HepG2 (cell line): ENCODE measurements around the gene STPG4. TPM values are rescaled to one million over a fixed set of nuclear protein-coding genes. Genes with fewer than 3 reads are reported as not detected.

Experiments used
- CHD2 ChIP-seq: IDR thresholded peaks from 2 replicates; pipeline ENCODE4 v1.6.1; 2011; ENCODE audit warnings: low read depth, low read length, improper control_type of control experiment
- GFI1 ChIP-seq: sonication (generic); formaldehyde crosslinking; IDR thresholded peaks from 2 replicates; pipeline ENCODE4 v1.5.0; 2020; ENCODE audit warnings: missing genetic modification reagents, mild to moderate bottlenecking, borderline replicate concordance
- GZF1 ChIP-seq: sonication (generic); formaldehyde crosslinking; IDR thresholded peaks from 2 replicates; pipeline ENCODE4 v1.5.1; 2020; ENCODE audit warnings: mild to moderate bottlenecking, missing genetic modification reagents
- HHEX ChIP-seq: IDR thresholded peaks from 2 replicates; pipeline ENCODE4 v1.6.1; 2016; ENCODE audit warnings: control low read depth
- HOXA3 ChIP-seq: sonication (generic); formaldehyde crosslinking; IDR thresholded peaks from 2 replicates; pipeline ENCODE4 v1.5.0; 2020; ENCODE audit warnings: missing genetic modification reagents
- HOXD1 ChIP-seq: sonication (generic); formaldehyde crosslinking; IDR thresholded peaks from 2 replicates; pipeline ENCODE4 v1.5.0; 2020; ENCODE audit warnings: missing genetic modification reagents
- IKZF1 ChIP-seq: fragments of 450-650 bp; IDR thresholded peaks from 2 replicates; pipeline ENCODE4 v1.7.1; 2016
- MIER3 ChIP-seq: IDR thresholded peaks from 2 replicates; pipeline ENCODE4 v1.6.1; 2016; ENCODE audit warnings: missing compliant biosample characterization, borderline replicate concordance
- MXD3 ChIP-seq: IDR thresholded peaks from 2 replicates; pipeline ENCODE4 v1.6.1; 2016; ENCODE audit warnings: mild to moderate bottlenecking, missing biosample characterization, missing genetic modification reagents
- RBM39 ChIP-seq: fragments of 200-400 bp; formaldehyde crosslinking; IDR thresholded peaks from one replicate; pipeline ENCODE4 v1.6.1; 2018; ENCODE audit warnings: antibody characterized with exemption, mild to moderate bottlenecking, low read depth, low read length; ENCODE audit not compliant: poor library complexity, severe bottlenecking
- RCOR2 ChIP-seq: IDR thresholded peaks from 2 replicates; pipeline ENCODE4 v1.6.1; 2016; ENCODE audit warnings: missing biosample characterization, missing genetic modification reagents
- SKIL ChIP-seq: sonication (generic); formaldehyde crosslinking; IDR thresholded peaks from 2 replicates; pipeline ENCODE4 v1.8.0; 2022; ENCODE audit warnings: missing genetic modification reagents, mild to moderate bottlenecking, moderate library complexity, borderline replicate concordance
- SNRNP70 ChIP-seq: fragments of 200-400 bp; formaldehyde crosslinking; IDR thresholded peaks from 2 replicates; pipeline ENCODE4 v1.6.1; 2017; ENCODE audit warnings: mild to moderate bottlenecking, low read depth, low read length, moderate library complexity
- STAG1 ChIP-seq: sonication (generic); formaldehyde crosslinking; IDR thresholded peaks from 2 replicates; pipeline ENCODE4 v1.4.0; 2020; ENCODE audit warnings: missing genetic modification reagents
- TGIF2 ChIP-seq: IDR thresholded peaks from 2 replicates; pipeline ENCODE4 v1.6.1; 2016; ENCODE audit warnings: control low read depth, missing compliant biosample characterization
- ZBTB38 ChIP-seq: sonication (generic); formaldehyde crosslinking; IDR thresholded peaks from 2 replicates; pipeline ENCODE4 v1.5.1; 2020; ENCODE audit warnings: mild to moderate bottlenecking, missing genetic modification reagents
- ZMYM3 ChIP-seq: sonication (generic); formaldehyde crosslinking; IDR thresholded peaks from 2 replicates; pipeline ENCODE4 v1.5.1; 2020; ENCODE audit warnings: mild to moderate bottlenecking, missing genetic modification reagents
- ZNF501 ChIP-seq: sonication (generic); formaldehyde crosslinking; IDR thresholded peaks from 2 replicates; pipeline ENCODE4 v1.5.1; 2020; ENCODE audit warnings: mild to moderate bottlenecking, moderate library complexity, missing genetic modification reagents
- polyA plus RNA-seq, 8 experiments: library from polyadenylated mRNA; depleted of rRNA in 3 of 8; stranded (reverse) in 7 of 8; unstranded in 1 of 8; fragments of >200 nt; fragmentation: Illumina TruSeq in 4 of 8; extraction: Trizol in 4 of 8; gene quantifications; 2 replicates each; pipeline versions ENCODE4 v1.2.1 to v1.2.3, GENCODE V29; 2011 to 2016; ENCODE audit warnings: low read depth in 4 of 8, missing spikeins in 1 of 8, mixed read lengths in 1 of 8; ENCODE audit not compliant: insufficient read depth in 1 of 8
- total RNA-seq, 5 experiments: library from RNA; depleted of rRNA; stranded (reverse); fragments of >200 nt; fragmentation: Illumina TruSeq; extraction: Trizol; gene quantifications; 2 replicates each; pipeline ENCODE4 v1.2.3, GENCODE V29; 2016; ENCODE audit warnings: low read depth in 1 of 5
- TF ChIP-seq, protein P1 (sequence below): sonication (generic); formaldehyde crosslinking; IDR thresholded peaks from 2 replicates; pipeline ENCODE4 v1.4.0; 2020; ENCODE audit warnings: missing genetic modification reagents, mild to moderate bottlenecking, borderline replicate concordance
- TF ChIP-seq, protein P2 (sequence below): sonication (generic); formaldehyde crosslinking; IDR thresholded peaks from 2 replicates; pipeline ENCODE4 v1.5.0; 2020; ENCODE audit warnings: missing genetic modification reagents
- TF ChIP-seq, protein P3 (sequence below): sonication (generic); formaldehyde crosslinking; IDR thresholded peaks from 2 replicates; pipeline ENCODE4 v1.4.0; 2020; ENCODE audit warnings: missing genetic modification reagents
- TF ChIP-seq, protein P4 (sequence below): sonication (generic); formaldehyde crosslinking; IDR thresholded peaks from 2 replicates; pipeline ENCODE4 v1.4.0; 2020; ENCODE audit warnings: missing genetic modification reagents, borderline replicate concordance

The STPG4 gene
- total and polyA plus RNA-seq, 2 of the 13 experiments (the other 11 are each of a cell fraction or from before 2014, with no cell fraction given) = 0.11 to 0.15 TPM

DNA sequence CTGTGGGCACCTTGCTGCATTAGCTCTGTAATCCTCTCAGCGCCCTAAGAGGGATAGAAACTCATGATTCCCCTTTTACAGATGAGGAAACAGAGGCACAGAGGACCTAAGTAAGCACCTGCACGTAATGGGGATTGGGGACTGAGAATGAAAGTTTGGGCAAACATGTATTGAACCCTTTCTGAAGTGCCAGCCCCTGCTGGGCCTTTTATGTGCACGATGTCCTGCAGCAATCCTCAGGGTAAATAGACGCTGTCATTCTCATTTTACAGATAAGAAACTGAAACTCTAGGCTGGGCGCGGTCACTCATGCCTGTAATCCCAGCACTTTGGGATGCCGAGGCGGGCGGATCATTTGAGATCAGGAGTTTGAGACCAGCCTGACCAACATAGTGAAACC is 117.4 kb downstream of the STPG4 start (continued):
- TF ChIP-seq, protein P1, sequence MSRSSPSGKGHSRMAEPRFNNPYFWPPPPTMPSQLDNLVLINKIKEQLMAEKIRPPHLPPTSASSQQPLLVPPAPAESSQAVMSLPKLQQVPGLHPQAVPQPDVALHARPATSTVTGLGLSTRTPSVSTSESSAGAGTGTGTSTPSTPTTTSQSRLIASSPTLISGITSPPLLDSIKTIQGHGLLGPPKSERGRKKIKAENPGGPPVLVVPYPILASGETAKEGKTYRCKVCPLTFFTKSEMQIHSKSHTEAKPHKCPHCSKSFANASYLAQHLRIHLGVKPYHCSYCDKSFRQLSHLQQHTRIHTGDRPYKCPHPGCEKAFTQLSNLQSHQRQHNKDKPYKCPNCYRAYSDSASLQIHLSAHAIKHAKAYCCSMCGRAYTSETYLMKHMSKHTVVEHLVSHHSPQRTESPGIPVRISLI = no peak
- TF ChIP-seq ZNF501 (CRISPR knock-in tag) (no peak), RCOR2 (no peak), ZBTB38 (CRISPR knock-in tag) (peak; percentile 95), MIER3 (CRISPR knock-in tag) (no peak), CHD2 (no peak), SKIL (CRISPR knock-in tag) (no peak), MXD3 (CRISPR knock-in tag) (no peak), ZMYM3 (CRISPR knock-in tag) (no peak; the same call in 1 of the 2 replicates), RBM39 (no peak), GZF1 (CRISPR knock-in tag) (no peak), HOXA3 (0 out of 2 replicates have a peak, but pooled peaks have one; percentile 20), STAG1 (CRISPR knock-in tag) (no peak), HHEX (no peak), TGIF2 (CRISPR knock-in tag) (peak; percentile 48; the same call in 1 of the 2 replicates), GFI1 (CRISPR knock-in tag) (no peak), SNRNP70 (no peak), IKZF1 (no peak), HOXD1 (CRISPR knock-in tag) (no peak)
- TF ChIP-seq, protein P2, sequence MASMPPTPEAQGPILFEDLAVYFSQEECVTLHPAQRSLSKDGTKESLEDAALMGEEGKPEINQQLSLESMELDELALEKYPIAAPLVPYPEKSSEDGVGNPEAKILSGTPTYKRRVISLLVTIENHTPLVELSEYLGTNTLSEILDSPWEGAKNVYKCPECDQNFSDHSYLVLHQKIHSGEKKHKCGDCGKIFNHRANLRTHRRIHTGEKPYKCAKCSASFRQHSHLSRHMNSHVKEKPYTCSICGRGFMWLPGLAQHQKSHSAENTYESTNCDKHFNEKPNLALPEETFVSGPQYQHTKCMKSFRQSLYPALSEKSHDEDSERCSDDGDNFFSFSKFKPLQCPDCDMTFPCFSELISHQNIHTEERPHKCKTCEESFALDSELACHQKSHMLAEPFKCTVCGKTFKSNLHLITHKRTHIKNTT = no peak
- TF ChIP-seq, protein P3, sequence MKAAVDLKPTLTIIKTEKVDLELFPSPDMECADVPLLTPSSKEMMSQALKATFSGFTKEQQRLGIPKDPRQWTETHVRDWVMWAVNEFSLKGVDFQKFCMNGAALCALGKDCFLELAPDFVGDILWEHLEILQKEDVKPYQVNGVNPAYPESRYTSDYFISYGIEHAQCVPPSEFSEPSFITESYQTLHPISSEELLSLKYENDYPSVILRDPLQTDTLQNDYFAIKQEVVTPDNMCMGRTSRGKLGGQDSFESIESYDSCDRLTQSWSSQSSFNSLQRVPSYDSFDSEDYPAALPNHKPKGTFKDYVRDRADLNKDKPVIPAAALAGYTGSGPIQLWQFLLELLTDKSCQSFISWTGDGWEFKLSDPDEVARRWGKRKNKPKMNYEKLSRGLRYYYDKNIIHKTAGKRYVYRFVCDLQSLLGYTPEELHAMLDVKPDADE = no peak
- TF ChIP-seq, protein P4, sequence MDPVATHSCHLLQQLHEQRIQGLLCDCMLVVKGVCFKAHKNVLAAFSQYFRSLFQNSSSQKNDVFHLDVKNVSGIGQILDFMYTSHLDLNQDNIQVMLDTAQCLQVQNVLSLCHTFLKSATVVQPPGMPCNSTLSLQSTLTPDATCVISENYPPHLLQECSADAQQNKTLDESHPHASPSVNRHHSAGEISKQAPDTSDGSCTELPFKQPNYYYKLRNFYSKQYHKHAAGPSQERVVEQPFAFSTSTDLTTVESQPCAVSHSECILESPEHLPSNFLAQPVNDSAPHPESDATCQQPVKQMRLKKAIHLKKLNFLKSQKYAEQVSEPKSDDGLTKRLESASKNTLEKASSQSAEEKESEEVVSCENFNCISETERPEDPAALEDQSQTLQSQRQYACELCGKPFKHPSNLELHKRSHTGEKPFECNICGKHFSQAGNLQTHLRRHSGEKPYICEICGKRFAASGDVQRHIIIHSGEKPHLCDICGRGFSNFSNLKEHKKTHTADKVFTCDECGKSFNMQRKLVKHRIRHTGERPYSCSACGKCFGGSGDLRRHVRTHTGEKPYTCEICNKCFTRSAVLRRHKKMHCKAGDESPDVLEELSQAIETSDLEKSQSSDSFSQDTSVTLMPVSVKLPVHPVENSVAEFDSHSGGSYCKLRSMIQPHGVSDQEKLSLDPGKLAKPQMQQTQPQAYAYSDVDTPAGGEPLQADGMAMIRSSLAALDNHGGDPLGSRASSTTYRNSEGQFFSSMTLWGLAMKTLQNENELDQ (CRISPR knock-in tag) = no peak
